Panc1 (cell line): ENCODE results near the gene HMOX1. TPM values are rescaled to one million over a fixed set of nuclear protein-coding genes. Genes with fewer than 3 reads are reported as not detected.
A peak's percentile ranks its signal among the peaks of the same experiment; 100 is the strongest.

Source experiments
- ATAC-seq: fragments of 200-7000 bp; cut with Tn5 transposase; 2 replicates; pipeline ENCODE4 v1.9.1; 2020; ENCODE audit warnings: mild to moderate bottlenecking, moderate library complexity
- BruUV-seq: library from RNA; stranded (reverse); fragments of 400-500 nt; replicated peaks from 2 replicates; lab custom pipeline; 2021; lab: Mats Ljungman, UMichigan
- CTCF ChIA-PET: fragments of 300-600 bp; sonication (Branson Sonifier 250); formaldehyde crosslinking; loops from one replicate; lab custom pipeline; 2022; ENCODE audit warnings: antibody characterized with exemption; lab: Charles Lee
- POLR2A ChIA-PET: fragments of 300-600 bp; sonication (Branson Sonifier 250); formaldehyde crosslinking; loops from one replicate; lab custom pipeline; 2022; ENCODE audit warnings: antibody characterized with exemption; lab: Charles Lee
- DNase-seq: peaks from one replicate; pipeline ENCODE4 v3.0.0-alpha.2; 2010; ENCODE audit warnings: low read depth, low spot score
- H3K27ac ChIP-seq: 2 replicates; pipeline ENCODE4 v1.5.1; 2011; ENCODE audit warnings: mild to moderate bottlenecking, low read length, inconsistent platforms
- H3K27me3 ChIP-seq: fragments of 200-500 bp; sonication (Bioruptor generic); 2 replicates; pipeline ENCODE4 v1.6.0; 2014; ENCODE audit warnings: low read length, inconsistent platforms; ENCODE audit not compliant: control insufficient read depth, insufficient read depth
- H3K36me3 ChIP-seq: fragments of 200-500 bp; sonication (Bioruptor generic); 2 replicates; pipeline ENCODE4 v1.5.1; 2014; ENCODE audit warnings: inconsistent platforms, mild to moderate bottlenecking, low read length, moderate library complexity; ENCODE audit not compliant: control insufficient read depth, insufficient read depth
- H3K4me1 ChIP-seq: 2 replicates; pipeline ENCODE4 v1.5.1; 2011; ENCODE audit warnings: inconsistent platforms, mild to moderate bottlenecking, low read length, moderate library complexity; ENCODE audit not compliant: control insufficient read depth, insufficient read depth
- H3K4me3 ChIP-seq, 2 experiments: 2 replicates each; pipeline ENCODE4 v1.5.1; 2011 to 2012; ENCODE audit warnings: low read depth in 2 of 2, low read length in 2 of 2, mild to moderate bottlenecking in 2 of 2, inconsistent platforms in 1 of 2, moderate library complexity in 1 of 2
- H3K9me3 ChIP-seq: fragments of 200-500 bp; sonication (Bioruptor generic); 2 replicates; pipeline ENCODE4 v1.5.1; 2014; ENCODE audit warnings: low read depth, mild to moderate bottlenecking, inconsistent platforms, low read length, moderate library complexity; ENCODE audit not compliant: control insufficient read depth, insufficient read depth
- POLR2AphosphoS5 ChIP-seq: IDR thresholded peaks from 2 replicates; pipeline ENCODE4 v1.6.1; 2012; ENCODE audit warnings: mild to moderate bottlenecking, low read depth, low read length, moderate library complexity
- REST ChIP-seq, 2 experiments: IDR thresholded peaks; 2 replicates each; pipeline ENCODE4 v1.6.1; 2011 to 2012; ENCODE audit warnings: low read depth in 2 of 2, control low read depth in 1 of 2, low read length in 1 of 2, mild to moderate bottlenecking in 1 of 2, moderate library complexity in 1 of 2; ENCODE audit not compliant: insufficient read depth in 1 of 2
- SIN3A ChIP-seq: IDR thresholded peaks from 2 replicates; pipeline ENCODE4 v1.6.1; 2012; ENCODE audit warnings: low read depth, mild to moderate bottlenecking, low read length, moderate library complexity, borderline replicate concordance; ENCODE audit not compliant: insufficient read depth
- TCF7L2 ChIP-seq: IDR thresholded peaks from 2 replicates; pipeline ENCODE4 v1.6.1; 2011; ENCODE audit warnings: mild to moderate bottlenecking, low read depth, low read length, inconsistent platforms
- in situ Hi-C: cut with HindIII; loops from 2 replicates; pipeline ENCODE4 v1.10.0; 2016; ENCODE audit warnings: low sequenced_read_pairs, low pct_unique_long_range_greater_than_20kb
- intact Hi-C: fragments of 100-400 bp; cut with micrococcal nuclease; formaldehyde crosslinking; loops from one replicate; pipeline ENCODE4 v1.10.0; 2022; ENCODE audit not compliant: unreplicated experiment
- total RNA-seq: library from RNA; stranded (reverse); gene quantifications from one replicate; pipeline ENCODE4 v1.2.1, GENCODE V29; 2021; ENCODE audit not compliant: unreplicated experiment
- TF ChIP-seq, protein P1 (sequence below): fragments of 450-650 bp; IDR thresholded peaks from 2 replicates; pipeline ENCODE4 v1.5.1; 2017; ENCODE audit warnings: mild to moderate bottlenecking

The HMOX1 gene
- total RNA-seq, 1 experiment from 2014 or later: 105 TPM

- TF ChIP-seq POLR2AphosphoS5 (no peak), TCF7L2 (no peak), SIN3A (no peak), REST (IDR thresholded peaks at IDR 0.05; ENCODE audit: insufficient read depth in 1 of 2, low read depth in 2 of 2, low read length in 1 of 2) (no peak)
- TF ChIP-seq, protein P1, sequence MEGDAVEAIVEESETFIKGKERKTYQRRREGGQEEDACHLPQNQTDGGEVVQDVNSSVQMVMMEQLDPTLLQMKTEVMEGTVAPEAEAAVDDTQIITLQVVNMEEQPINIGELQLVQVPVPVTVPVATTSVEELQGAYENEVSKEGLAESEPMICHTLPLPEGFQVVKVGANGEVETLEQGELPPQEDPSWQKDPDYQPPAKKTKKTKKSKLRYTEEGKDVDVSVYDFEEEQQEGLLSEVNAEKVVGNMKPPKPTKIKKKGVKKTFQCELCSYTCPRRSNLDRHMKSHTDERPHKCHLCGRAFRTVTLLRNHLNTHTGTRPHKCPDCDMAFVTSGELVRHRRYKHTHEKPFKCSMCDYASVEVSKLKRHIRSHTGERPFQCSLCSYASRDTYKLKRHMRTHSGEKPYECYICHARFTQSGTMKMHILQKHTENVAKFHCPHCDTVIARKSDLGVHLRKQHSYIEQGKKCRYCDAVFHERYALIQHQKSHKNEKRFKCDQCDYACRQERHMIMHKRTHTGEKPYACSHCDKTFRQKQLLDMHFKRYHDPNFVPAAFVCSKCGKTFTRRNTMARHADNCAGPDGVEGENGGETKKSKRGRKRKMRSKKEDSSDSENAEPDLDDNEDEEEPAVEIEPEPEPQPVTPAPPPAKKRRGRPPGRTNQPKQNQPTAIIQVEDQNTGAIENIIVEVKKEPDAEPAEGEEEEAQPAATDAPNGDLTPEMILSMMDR: no peak
- in situ Hi-C loops: no loop called here
- POLR2A ChIA-PET: no interaction called here
- intact Hi-C loops: no loop called here
- CTCF ChIA-PET: interaction anchor here (0.7 kb wide), 1 partner anchor 50 kb away, joined by 3 read pairs; no protein-coding TSS in a partner anchor
- Histone ChIP-seq H3K4me3 (peak overlapping the region; percentile 81 to 83), H3K27me3 (no peaks in the 10 kb centered on the region), H3K4me1 (peaks cover 29% of the 10 kb centered on the region), H3K27ac (peak overlapping the region; percentile 80), H3K9me3 (no peaks in the 10 kb centered on the region), H3K36me3 (no peaks in the 10 kb centered on the region; the same call in 1 of the 2 replicates)
- ATAC-seq (peak; percentile 4; the same call in 1 of the 2 replicates), DNase-seq (no peak)
- BruUV-seq: no TSS peak
Measured at GRCh38 chr22:35400501-35400790, 19.6 kb downstream of the HMOX1 start.

DNA sequence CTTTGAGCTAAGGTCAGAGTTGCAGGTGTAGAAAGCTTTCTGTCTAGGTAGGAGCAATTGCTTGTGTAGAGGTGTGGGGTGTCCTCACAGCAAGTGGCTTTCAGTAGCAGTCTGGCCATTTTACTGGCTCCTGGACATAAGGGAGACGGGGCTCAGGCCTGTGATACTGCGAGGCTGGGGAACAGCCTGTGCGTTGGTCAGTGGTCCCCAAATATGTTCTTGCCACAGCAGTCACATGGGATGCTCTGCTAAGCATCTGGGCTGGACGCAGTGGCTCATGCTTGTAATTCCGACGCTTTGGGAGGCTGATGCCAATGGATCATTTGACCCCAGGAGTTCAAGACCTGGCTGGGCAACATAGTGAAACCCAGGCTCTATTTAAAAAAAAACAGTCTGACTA is 21.0 kb downstream of the HMOX1 start:
- Histone ChIP-seq H3K9me3 (no peaks in the 10 kb centered on the region), H3K27ac (peak overlapping the region; percentile 80), H3K4me1 (peaks cover 25% of the 10 kb centered on the region), H3K36me3 (no peaks in the 10 kb centered on the region; the same call in 1 of the 2 replicates), H3K4me3 (no peak overlapping the region), H3K27me3 (no peaks in the 10 kb centered on the region)
- ChIA-PET POLR2A (interaction anchor here (0.5 to 0.7 kb wide), 2 partner anchors 27 to 802 kb away, joined by 3 to 5 read pairs; no protein-coding TSS in a partner anchor), CTCF (interaction anchor here (0.7 kb wide), 1 partner anchor 110 kb away, joined by 3 read pairs; no protein-coding TSS in a partner anchor)
- intact Hi-C loops (no loop called here), in situ Hi-C loops (no loop called here)
- no TSS peak for BruUV-seq
- no peak for DNase-seq
- no peak for TF ChIP-seq SIN3A
- TF ChIP-seq, protein P1: no peak
- TF ChIP-seq POLR2AphosphoS5: no peak
- TF ChIP-seq TCF7L2: no peak
- TF ChIP-seq REST (IDR thresholded peaks at IDR 0.05; ENCODE audit: insufficient read depth in 1 of 2, low read depth in 2 of 2, low read length in 1 of 2): no peak
- ATAC-seq: no peak
